Mucosa of gallbladder (tissue), 1 donor: ENCODE measurements around the gene IVL. TPM values are rescaled to one million over a fixed set of nuclear protein-coding genes. Genes with fewer than 3 reads are reported as not detected.

Experiments used
- DNase-seq: peaks from one replicate; pipeline ENCODE4 v3.0.0-alpha.2; 2020; ENCODE audit warnings: low spot score
- total RNA-seq: library from RNA; stranded (reverse); gene quantifications from one replicate; pipeline ENCODE4 v1.2.1, GENCODE V29; 2021
- donor health status: DM: no; HTN: no; CAD: no.

Gene IVL, protein sequence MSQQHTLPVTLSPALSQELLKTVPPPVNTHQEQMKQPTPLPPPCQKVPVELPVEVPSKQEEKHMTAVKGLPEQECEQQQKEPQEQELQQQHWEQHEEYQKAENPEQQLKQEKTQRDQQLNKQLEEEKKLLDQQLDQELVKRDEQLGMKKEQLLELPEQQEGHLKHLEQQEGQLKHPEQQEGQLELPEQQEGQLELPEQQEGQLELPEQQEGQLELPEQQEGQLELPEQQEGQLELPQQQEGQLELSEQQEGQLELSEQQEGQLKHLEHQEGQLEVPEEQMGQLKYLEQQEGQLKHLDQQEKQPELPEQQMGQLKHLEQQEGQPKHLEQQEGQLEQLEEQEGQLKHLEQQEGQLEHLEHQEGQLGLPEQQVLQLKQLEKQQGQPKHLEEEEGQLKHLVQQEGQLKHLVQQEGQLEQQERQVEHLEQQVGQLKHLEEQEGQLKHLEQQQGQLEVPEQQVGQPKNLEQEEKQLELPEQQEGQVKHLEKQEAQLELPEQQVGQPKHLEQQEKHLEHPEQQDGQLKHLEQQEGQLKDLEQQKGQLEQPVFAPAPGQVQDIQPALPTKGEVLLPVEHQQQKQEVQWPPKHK
- total RNA-seq = not detected

DNA sequence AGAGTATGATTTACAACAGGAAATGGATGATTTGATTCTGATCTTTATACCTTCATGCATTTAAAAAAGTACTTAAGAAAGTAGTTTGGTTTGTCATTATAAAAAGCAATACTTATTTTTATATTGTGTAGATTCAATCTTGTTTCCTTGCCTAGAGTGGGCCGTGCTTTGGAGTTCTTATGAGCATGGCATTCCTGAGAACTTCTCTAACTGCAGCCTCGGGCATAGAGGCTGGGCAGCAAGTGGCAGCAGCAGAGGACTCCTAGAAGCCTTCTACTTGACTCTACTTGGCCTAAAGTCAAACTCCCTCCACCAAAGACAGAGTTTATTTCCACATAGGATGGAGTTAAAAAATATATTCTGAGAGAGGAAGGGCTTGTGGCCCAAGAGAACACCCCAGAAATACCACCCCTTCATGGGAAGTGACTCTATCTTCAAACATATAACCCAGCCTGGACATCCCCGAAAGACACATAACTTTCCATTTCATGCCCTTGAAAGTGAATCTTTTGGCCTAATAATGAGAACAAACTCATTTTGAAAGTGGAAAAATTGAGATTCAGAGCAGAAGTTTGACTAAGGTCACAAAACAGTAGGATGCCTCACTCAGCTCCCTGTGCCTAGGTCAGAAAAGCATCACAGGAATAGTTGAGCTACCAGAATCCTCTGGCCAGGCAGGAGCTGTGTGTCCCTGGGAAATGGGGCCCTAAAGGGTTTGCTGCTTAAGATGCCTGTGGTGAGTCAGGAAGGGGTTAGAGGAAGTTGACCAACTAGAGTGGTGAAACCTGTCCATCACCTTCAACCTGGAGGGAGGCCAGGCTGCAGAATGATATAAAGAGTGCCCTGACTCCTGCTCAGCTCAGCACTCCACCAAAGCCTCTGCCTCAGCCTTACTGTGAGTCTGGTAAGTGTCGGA lies at the start of gene IVL:
IVL (plus strand) TSS at position 861 of the 916 bp plus-strand sequence. CDS start 1,252 bp downstream, outside the sequence.
- DNase-seq = no peak

DNA sequence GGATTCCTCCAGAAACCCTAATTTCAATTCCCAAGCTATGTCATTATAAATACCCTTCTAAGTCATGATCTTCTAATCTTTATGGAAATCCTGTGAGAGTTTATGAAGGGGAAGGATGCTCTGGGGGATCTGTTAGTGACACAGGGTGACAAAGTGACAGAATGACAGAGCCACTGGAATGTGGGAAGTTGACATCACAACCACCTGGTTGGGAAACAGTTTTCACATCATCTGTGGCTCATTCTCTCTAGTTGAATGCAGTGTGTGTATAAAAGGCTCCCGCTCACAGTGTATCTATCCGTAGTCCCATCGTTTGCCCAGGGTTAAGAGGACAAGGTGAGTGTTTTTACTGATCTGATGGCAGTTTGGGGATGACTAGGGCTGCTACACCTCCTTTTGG lies 48.6 kb upstream of the IVL start, which contains the start of gene LCE7A:
LCE7A (plus strand) TSS at position 301 of the 400 bp plus-strand sequence. CDS start 702 bp downstream, outside the sequence.
- no peak for DNase-seq

DNA sequence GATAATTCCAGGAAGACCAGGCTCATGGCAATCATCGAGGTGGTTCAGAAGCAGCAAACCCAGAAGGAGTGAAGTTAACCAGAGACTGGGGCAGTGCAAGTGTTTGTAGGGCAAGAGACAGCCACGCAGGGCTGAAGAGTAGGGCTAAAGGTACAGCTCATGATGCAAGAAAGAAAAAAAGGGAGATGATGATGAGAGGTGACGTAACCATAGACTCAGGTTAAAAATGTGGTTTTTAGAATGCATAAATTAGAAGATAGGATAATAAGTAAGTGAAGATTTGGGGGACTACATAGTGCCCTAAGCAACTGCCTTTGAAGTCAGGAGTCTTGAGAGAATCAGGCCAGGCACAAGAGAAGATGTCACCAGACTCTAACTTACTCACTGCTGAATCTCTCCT lies 48.2 kb upstream of the IVL start:
- DNase-seq = no peak

DNA sequence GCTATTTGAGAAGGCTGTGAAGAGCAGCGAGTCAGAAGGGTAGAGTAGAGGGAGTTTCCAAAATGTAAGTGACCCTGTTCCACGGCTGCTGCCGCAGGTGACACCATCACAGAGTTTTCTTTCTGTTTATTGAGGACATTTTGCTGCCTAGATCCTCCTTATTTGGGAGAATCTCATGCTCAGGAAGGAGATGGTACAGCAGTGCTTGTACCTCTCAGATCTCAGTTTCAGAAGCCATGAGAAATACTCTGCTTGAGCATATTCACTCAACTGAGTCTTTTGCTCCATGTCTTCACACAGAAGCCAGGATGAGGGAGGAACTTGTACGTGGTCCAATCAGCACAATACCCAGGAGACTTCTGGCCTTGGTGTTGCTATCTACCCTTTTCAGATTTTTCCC lies 47.0 kb upstream of the IVL start:
- no peak for DNase-seq

DNA sequence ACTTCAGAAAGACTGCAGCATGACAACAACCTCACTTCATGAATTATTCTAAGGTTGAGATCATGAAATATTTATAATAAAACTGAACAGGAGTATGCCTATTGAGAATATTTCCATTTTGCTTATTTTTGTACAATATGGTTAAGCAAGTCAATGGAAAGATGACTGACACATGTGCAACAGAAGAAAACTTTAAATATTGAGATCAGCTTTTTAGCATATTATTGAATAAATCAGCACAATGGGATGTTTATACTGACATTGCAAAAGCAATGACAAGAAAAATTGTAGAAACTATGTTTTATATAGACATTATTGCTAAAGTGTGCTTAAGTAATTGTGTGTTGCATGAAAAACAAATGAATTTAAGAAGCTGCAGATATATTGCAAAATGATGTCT lies 43.9 kb upstream of the IVL start:
- no peak for DNase-seq

DNA sequence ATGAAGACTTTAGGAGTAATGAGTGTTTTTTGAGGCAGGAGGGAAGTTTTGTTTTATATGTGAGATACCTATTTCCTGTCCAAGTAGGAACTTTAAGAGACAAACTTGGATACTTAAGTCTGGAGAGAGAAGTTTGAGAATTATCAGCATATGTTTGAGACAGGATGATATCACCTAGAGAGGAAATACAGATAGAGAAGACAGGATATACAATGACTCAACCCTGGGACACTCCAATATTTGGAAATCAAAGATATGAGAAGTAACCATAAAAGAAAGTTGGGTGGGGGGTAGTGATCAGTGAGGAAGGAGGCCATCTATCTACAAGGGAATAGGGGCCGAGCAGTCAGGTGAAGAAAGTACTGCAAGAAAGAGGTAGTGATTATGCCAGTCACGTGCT lies 42.0 kb upstream of the IVL start:
- no peak for DNase-seq

DNA sequence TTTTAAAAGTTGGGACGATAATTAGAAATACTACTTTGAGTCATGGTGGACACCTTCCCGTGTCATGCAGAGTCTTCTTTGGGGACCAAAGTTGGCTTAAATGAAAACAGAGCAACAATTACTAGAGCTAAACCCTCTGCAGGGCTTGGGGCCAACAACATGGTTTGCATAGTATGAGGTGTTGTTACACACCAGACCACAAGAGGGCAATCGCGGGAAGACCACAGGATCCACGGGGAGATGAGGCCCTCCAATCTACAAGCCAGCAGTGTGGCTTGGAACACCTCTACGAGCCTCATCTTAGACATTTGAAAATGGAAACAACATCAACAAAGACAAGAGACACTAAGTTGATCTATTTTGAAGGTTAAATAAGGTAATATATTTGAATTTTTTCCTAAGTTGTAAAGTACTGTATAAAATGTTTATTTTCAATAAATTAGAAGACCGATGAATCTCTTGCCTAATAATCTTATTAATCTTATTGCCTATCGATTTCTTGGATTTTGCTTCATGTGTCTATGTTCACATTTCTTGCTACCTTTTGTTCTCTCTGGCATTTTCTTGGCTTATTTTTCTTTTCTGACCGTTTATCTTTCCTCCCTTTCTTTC lies 38.4 kb upstream of the IVL start:
- DNase-seq = peak; percentile 67

DNA sequence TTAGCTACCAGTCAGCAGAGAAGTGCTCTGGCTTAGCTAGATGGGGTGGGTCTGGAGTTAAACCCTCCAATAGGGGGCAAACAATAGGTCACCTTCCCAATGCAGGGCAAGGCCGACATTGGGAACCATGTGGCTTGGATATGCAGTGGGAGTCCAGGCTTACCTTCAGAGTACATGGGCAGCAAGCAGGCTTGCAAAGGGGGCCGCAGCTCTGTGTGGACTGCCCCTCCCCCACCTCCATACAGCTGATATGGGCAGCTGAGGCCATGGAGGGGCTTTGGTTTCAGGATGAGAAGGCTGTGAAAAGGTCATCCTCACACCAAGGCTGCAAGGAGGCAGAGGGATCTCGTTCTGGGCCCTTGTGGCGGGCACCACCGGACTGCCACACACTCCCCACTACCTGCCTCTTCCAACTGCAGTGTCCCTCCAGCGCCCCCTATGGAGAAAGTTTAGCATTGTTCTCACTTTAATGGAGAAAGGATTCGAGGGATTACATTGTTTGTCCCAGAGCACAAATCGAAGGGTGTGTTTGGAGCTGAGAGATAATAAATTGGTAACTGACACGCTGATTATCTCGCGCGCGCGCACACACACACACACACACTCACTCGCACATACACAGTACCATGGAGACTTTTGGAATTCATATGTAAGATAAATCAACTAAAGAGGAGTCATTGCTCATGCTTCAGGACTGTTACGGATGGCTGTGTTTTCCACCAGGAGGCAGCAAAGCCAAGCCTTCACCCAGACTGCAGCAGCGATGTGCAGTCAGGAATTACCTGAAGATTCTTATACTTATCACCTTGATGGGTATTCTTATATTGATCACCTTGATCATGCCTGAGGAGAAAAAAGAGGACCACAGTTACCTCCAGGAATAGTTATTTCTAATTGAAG lies 37.3 kb upstream of the IVL start:
- no peak for DNase-seq

DNA sequence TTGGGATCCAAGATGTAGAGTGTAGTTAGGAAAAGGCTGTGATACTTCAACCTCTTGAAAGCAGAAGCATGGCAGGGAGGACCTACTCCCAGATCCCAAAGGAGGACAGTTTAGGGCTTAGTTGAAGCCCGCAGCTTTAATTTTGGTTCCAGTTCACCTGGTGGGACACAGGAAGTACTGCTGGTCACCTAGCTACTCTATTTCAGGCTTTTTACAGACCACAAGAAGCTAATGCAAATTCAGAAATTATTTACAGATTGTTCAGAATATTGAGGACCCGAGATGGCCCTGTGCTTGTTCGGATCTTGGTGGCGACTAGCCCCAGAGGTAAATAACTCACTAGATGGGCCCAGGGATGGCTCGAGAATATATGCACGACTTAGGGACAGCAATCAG lies 36.6 kb upstream of the IVL start:
- no peak for DNase-seq

DNA sequence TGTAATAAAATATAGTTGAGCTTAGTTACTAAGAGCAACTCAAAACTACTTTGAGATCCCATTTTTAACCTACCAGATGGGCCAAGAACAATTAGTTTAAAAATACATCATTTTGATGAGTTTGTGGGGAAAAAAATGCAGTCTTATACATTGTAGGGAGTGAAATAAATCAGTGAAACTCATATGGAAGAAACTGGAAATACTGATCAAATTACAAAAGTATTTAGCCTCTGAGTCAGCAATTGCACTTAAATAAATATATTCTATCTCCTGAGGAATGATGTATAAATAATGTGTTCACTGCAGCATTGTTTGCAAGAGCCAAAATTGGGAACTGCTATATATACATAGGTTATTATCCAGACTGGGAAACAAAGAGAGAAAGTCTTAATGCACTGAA lies 34.9 kb upstream of the IVL start:
- no peak for DNase-seq

DNA sequence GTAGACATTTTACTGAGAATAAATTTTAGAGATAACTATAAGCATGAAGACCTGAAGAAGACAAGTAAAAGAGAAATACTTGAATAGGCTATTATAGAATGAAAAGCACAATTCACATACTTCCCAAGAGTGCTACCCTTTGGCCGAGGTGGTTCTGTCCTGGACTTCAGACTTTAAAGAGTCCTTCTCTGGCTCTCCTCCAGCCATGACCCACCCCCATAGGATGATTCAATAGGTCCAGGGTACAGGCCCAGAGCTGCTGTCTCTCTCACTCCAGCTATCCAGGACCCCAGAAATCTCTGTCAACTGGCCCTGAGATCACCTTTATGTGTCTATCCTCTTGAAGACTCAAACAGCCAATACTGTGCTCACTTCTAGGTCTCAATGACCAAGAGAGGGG lies 31.5 kb upstream of the IVL start:
- DNase-seq = no peak

DNA sequence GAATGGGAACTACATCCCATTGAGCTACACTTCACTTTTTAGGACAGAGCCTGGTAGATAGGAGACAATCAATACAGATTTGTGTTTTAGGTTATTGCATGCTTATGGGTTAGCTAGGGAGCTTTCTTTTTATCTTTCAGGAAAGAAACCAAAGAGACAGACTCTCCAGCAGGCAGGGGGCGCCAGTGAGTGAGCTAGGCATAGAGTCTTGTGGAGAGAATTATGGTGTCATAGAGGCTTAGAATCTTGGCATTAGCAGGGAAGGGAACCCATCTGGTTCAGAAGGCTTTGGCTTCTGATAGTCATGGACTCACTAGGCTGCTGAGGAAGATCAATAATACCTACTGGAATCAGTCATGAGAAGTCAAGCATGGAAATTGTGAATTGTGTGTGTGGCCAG lies 30.3 kb upstream of the IVL start, which contains the start of gene SMCP:
SMCP (plus strand) TSS at position 281 of the 400 bp plus-strand sequence. CDS start 6,101 bp downstream, outside the sequence.
- no peak for DNase-seq

DNA sequence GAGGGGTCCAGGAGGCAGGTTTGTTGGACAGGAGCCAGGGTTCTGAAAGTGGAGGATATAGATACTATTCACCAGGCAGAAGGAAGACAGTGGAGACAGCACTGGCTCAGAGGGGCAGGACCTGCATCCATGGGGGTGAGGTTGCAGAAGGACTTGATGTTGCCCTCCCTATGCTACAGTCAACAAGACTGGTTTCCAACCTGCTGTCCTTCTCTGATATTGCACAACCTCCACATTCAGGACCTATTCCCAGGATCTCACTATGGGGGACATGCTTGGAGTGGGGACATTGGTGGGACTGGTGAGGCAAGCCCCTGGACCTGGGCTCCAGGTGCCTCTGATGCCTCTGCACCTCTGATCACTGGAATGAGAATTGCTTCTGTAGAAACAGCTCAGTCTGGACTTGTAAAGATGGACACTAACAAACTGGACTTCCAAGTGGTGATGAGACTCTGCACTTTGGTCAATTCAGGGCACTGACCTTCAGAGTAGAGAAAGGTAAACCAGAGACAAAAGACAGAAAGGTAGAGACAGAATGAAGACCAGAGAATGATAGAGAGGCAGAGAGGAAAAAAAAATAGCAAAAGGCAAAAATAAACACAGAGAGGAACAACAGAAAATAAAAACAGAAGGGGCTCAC lies 28.7 kb upstream of the IVL start:
- no peak for DNase-seq

DNA sequence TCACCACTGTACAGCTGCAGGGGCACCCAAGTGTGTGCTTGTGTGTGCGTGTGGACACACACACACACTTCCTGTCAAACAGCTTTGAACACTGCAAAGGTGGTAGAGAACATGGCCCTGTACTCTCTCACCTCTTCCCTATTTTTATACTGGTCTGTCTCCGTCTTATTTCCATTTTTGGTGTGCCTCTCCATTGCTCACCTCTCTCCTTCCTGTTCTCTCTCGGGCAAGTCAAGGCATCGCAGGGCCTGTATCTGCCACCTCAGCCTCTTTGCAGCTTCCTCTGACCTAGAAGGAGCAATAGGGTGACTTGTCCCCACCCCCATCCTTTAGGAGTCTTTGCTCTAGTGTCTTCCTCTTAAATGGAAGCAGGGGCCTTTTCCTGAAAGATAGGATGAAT lies 28.0 kb upstream of the IVL start:
- DNase-seq = no peak

DNA sequence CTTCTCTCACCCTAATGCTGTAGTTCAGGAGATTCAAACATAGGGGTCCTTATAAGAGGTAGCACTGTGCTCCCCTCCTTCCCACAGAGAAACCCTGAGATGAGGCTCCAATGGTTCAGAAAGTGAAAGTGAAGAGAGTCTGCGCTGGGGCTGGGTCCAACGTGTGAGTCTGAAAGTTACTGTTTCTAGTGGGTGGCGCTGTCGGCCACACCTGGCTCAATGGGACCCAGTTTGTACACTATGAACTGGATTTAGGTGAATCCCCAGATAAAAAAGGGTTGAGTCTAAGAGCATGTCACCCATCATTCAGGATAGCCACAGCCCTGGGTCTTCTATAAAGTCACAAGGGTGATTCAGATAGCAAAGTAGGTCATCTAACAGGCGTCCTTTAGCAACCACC lies 27.4 kb upstream of the IVL start:
- no peak for DNase-seq

DNA sequence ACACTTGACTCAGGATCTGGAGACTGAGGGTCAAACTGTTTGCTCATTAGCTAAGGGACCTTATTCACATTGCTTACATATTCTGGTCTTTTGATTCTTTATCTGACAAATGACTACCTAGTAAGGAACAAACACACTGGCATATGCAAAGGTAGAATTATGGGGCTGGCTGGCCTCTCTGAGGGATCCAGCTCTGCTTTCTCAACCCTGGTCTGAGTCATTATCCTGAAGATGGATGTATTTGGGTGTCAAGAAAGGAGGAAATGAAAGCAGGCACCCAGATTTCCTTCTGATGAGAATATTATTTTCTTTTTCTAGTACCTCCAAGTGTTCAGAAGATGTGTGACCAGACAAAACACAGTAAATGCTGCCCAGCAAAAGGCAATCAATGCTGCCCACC lies 24.3 kb upstream of the IVL start:
- DNase-seq = no peak

DNA sequence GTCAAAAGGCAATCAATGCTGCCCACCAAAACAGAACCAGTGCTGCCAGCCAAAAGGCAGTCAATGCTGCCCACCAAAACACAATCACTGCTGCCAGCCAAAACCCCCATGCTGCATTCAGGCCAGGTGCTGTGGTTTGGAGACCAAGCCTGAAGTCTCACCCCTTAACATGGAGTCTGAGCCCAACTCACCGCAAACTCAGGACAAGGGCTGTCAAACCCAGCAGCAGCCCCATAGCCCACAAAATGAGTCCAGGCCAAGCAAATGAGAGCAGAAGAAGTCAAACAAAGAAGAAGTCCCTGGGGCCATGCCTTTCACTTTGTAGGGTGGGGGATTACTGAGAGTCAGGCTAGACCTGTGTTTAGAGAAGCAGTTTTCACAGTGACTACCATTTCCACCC lies 23.8 kb upstream of the IVL start:
- no peak for DNase-seq

DNA sequence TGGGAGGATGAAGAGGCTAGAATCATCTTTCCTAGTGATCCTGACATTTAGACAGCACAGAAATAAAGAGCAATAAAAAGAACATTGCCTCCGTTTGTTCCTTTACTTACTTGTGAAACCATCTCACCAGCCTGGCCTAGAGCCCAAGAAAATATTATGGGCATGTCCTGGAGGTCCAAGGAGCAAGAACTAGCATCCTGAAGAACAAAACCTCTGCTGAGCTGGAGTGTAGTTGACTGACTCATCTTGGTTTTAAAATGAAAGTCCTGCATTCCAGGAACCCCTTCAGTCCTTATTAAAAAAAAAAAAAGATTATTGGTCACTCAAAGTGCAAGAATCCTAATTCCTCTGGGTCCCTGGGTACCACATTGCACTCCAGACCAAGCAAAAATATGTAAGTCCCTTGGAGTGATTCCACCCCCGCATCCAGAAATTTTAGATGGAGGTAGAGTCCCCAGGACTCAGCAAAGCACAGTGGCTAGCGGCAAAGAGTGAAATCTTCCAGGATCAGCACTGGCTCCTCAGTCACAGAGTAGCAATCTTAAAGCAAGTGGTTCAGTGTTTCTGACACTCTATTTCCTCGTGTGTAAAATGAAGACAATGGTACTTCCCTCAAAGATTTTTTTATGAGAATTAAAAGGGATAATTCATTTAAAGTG lies 23.3 kb upstream of the IVL start:
- DNase-seq = no peak

DNA sequence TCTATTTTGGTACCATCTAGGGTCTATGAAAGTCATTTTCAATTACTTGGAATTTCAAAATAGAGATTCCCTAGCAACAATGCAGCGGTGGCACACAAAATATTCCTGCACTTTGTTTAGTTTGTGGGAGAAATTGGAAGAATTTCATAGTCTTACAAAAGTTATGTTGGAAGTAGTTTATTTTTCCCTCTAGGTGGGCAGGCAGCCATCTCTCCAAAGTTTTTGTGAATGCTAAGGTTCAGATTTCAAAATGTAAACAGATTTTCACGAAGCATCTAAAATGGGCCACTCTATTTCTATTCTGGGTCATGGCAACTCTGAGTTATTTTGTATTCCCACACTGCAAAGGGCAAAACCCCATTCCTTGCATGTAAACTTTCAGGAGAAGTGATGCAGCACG lies 22.3 kb upstream of the IVL start:
- DNase-seq = no peak
